Activated T-helper 17 cell treated with anti-CD3 and anti-CD28 coated beads, Interleukin-2, amount 50 U/mL, for 72 hours (primary cell): ENCODE measurements around the gene RAB30. TPM values are rescaled to one million over a fixed set of nuclear protein-coding genes. Genes with fewer than 3 reads are reported as not detected.
A peak's percentile ranks its signal among the peaks of the same experiment; 100 is the strongest.
"Not testable (repeated sequence)": the region's sequence is repeated elsewhere in the genome, so short reads cannot be mapped to it uniquely, and the experiment has no call there.

Experiments
- ATAC-seq: fragments of 150-1000 bp; cut with Tn5 transposase; replicated peaks from 2 replicates; pipeline ENCODE4 v1.10.0; 2021; ENCODE audit warnings: mild to moderate bottlenecking, moderate library complexity
- H3K27ac Mint-ChIP-seq: one replicate; pipeline ENCODE4 v1.8.0; 2022; ENCODE audit warnings: mixed read lengths
- H3K27me3 Mint-ChIP-seq: one replicate; pipeline ENCODE4 v1.8.0; 2022; ENCODE audit warnings: mixed read lengths
- H3K36me3 Mint-ChIP-seq: one replicate; pipeline ENCODE4 v1.8.0; 2022; ENCODE audit warnings: low read depth, mild to moderate bottlenecking, mixed read lengths
- H3K4me1 Mint-ChIP-seq: one replicate; pipeline ENCODE4 v1.8.0; 2022; ENCODE audit warnings: mixed read lengths
- H3K4me3 Mint-ChIP-seq: one replicate; pipeline ENCODE4 v1.8.0; 2022; ENCODE audit warnings: mild to moderate bottlenecking, mixed read lengths
- H3K9me3 Mint-ChIP-seq: one replicate; pipeline ENCODE4 v1.8.0; 2022; ENCODE audit warnings: mixed read lengths
- total RNA-seq, 2 donors: library from RNA; stranded (reverse); gene quantifications; one replicate each; pipeline ENCODE4 v1.2.3, GENCODE V29; 2022

The RAB30 gene
- total RNA-seq, 2 donors from 2014 or later: 7.0 to 8.7 TPM

- peak overlapping the region; percentile 74 for H3K27ac Mint-ChIP-seq
- no peaks in the 10 kb centered on the region for H3K9me3 Mint-ChIP-seq
- ATAC-seq: peak; percentile 87
- peaks cover 28% of the 10 kb centered on the region for H3K36me3 Mint-ChIP-seq
- H3K27me3 Mint-ChIP-seq: no peaks in the 10 kb centered on the region
- H3K4me3 Mint-ChIP-seq: no peak overlapping the region
- peaks cover 21% of the 10 kb centered on the region for H3K4me1 Mint-ChIP-seq
Measured at GRCh38 chr11:82980292-82980691, 91.4 kb downstream of the RAB30 start.

DNA sequence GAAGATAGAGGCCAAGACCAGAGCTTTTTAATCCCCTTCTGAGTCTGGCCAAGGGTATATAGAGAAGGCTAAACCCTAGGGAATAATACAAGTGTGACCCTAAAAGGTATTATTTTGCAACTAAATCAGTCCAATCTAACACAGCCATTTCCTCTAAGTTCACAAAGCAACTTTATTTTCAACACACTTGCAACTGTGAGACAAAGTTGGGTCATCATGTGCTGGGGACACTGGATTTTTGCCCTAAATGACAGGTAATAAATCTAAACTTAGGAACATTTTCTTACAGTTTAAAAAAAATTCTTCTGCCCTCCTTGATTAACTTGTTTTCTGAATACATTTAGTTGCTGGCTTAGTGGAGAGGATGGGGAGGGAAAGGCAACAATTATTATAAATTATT is 91.9 kb downstream of the RAB30 start:
- no peak overlapping the region for H3K27ac Mint-ChIP-seq
- peaks cover 21% of the 10 kb centered on the region for H3K4me1 Mint-ChIP-seq
- no peaks in the 10 kb centered on the region for H3K9me3 Mint-ChIP-seq
- peaks cover 26% of the 10 kb centered on the region for H3K36me3 Mint-ChIP-seq
- no peak for ATAC-seq
- no peak overlapping the region for H3K4me3 Mint-ChIP-seq
- H3K27me3 Mint-ChIP-seq: no peaks in the 10 kb centered on the region

- Mint-ChIP-seq H3K27me3 (no peaks in the 10 kb centered on the region), H3K36me3 (peaks cover 21% of the 10 kb centered on the region), H3K9me3 (no peaks in the 10 kb centered on the region), H3K4me3 (peak overlapping the region; percentile 62), H3K27ac (peak overlapping the region; percentile 85), H3K4me1 (peaks cover 21% of the 10 kb centered on the region)
- ATAC-seq: peak; percentile 79
Measured at GRCh38 chr11:82978422-82979099, 93.1 kb downstream of the RAB30 start.

- Mint-ChIP-seq H3K9me3 (no peaks in the 10 kb centered on the region), H3K4me1 (peaks cover 27% of the 10 kb centered on the region), H3K4me3 (no peak overlapping the region), H3K36me3 (peaks cover 15% of the 10 kb centered on the region), H3K27ac (no peak overlapping the region), H3K27me3 (no peaks in the 10 kb centered on the region)
- ATAC-seq: no peak
Measured at GRCh38 chr11:82976786-82977185, 94.9 kb downstream of the RAB30 start.

DNA sequence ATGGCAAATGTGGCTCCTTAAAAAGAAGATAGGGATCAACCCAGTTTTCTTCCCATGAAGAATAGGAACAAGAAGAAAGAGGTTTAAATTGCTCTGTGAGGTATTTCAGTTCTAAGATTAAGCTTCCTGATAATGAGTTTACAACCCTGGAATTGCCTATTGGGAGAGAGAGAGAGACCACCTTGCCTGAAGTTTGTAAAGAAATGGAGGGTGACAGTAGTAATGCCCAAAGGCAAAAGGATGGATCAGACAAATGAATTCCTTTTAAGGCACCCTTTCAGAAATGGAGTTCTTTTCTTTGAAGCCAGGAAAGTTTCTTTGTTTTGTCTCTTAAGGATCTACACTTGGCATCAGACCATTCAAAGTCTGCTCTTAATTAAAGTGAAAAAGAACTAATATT is 95.8 kb downstream of the RAB30 start:
- H3K9me3 Mint-ChIP-seq: no peaks in the 10 kb centered on the region
- peaks cover 6% of the 10 kb centered on the region for H3K36me3 Mint-ChIP-seq
- H3K27ac Mint-ChIP-seq: no peak overlapping the region
- peaks cover 30% of the 10 kb centered on the region for H3K4me1 Mint-ChIP-seq
- ATAC-seq: no peak
- no peaks in the 10 kb centered on the region for H3K27me3 Mint-ChIP-seq
- no peak overlapping the region for H3K4me3 Mint-ChIP-seq

DNA sequence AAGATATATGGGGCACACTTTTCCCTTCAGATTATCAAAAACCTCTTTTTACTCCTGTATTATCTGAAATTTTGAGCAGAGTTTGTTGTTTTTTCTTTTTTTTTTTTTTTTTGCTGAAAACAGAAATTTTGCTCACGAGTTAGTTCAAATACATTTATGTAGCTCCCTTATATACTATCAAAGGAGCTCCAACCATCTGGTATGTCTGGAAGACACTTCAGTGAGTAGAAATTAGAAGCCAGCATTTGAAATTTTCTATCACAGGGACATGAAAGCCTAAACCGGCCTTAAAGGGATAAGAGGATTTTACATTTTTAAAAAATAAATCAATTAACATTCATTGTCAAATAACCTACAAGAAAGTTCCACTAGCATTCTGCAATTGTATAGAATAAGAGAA is 96.8 kb downstream of the RAB30 start:
- ATAC-seq: no peak
- Mint-ChIP-seq H3K4me1 (peaks cover 25% of the 10 kb centered on the region), H3K27me3 (no peaks in the 10 kb centered on the region), H3K36me3 (no peaks in the 10 kb centered on the region), H3K9me3 (no peaks in the 10 kb centered on the region), H3K27ac (no peak overlapping the region), H3K4me3 (no peak overlapping the region)

DNA sequence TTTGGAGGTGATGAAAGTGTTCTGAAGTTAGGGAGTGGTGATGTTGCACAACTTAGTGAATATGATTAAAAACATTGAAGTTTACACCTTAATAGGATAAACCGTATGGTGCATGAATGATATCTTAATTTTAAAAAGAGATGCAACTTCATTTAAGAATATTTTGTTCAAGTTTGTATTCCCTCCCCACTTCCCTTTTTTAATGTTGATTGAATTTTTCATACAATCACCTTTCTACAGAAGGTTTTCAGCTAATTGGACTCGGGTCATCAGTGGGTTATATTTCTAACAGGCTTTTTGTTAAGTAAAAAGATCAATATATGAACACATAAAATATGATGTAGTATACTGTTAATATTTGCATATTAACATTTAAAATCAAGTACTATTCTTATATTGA is 97.6 kb downstream of the RAB30 start:
- peaks cover 20% of the 10 kb centered on the region for H3K4me1 Mint-ChIP-seq
- no peaks in the 10 kb centered on the region for H3K27me3 Mint-ChIP-seq
- no peaks in the 10 kb centered on the region for H3K36me3 Mint-ChIP-seq
- H3K27ac Mint-ChIP-seq: no peak overlapping the region
- H3K9me3 Mint-ChIP-seq: no peaks in the 10 kb centered on the region
- no peak for ATAC-seq
- H3K4me3 Mint-ChIP-seq: no peak overlapping the region

DNA sequence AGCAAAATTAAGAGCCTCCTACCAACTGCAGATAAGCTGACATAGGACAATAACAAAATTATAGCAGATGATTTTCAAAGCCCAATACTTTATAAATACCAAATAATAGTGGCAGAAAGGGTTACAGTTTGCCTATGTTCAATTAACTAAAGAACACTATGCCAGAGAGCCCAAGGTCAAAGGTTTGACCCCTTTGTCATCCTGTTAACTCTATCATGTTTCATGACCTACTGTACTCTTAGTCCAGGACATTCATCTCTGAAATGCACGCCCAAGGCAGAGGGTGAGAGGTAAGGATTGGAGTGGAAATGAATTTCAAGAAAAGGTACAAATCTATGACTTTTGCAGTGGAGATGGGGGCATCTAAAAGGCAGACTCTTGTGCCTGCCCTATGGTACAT is 99.6 kb downstream of the RAB30 start:
- no peaks in the 10 kb centered on the region for H3K36me3 Mint-ChIP-seq
- no peaks in the 10 kb centered on the region for H3K27me3 Mint-ChIP-seq
- ATAC-seq: no peak
- H3K27ac Mint-ChIP-seq: peak overlapping the region; percentile 61
- peaks cover 15% of the 10 kb centered on the region for H3K4me1 Mint-ChIP-seq
- H3K9me3 Mint-ChIP-seq: no peaks in the 10 kb centered on the region
- peak overlapping the region; percentile 69 for H3K4me3 Mint-ChIP-seq

- H3K9me3 Mint-ChIP-seq, H3K36me3 Mint-ChIP-seq, H3K27me3 Mint-ChIP-seq: not testable (repeated sequence)
- H3K27ac Mint-ChIP-seq: peak overlapping the region; percentile 61
- peak; percentile 72 for ATAC-seq
- peak overlapping the region; percentile 69 for H3K4me3 Mint-ChIP-seq
- peaks cover 15% of the 10 kb centered on the region for H3K4me1 Mint-ChIP-seq
Measured at GRCh38 chr11:82971519-82971946, 100.2 kb downstream of the RAB30 start.

- H3K4me1 Mint-ChIP-seq: peaks cover 17% of the 10 kb centered on the region
- not testable (repeated sequence) for H3K9me3 Mint-ChIP-seq, H3K27me3 Mint-ChIP-seq, H3K27ac Mint-ChIP-seq, H3K36me3 Mint-ChIP-seq, ATAC-seq, H3K4me3 Mint-ChIP-seq
Measured at GRCh38 chr11:82970507-82971083, 101.1 kb downstream of the RAB30 start.

DNA sequence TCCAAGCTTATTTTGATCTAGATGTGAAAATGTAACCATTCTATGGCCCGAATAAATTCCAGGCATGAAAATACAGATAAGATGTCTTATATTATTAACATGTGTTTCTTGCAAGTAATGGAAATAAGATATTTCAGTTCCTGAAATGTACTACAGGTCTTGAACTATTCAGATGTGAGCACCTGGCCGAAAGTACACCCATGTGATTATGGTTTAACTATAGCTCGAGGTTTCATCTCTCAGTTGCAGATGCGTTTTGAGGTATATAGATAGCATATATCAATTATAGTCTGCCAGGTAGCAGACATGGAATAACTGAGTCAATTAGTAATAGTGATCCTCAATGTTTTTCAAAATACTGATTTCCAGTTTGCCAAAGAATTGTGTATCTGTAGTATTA is 101.9 kb downstream of the RAB30 start:
- Mint-ChIP-seq H3K27ac (no peak overlapping the region), H3K27me3 (no peaks in the 10 kb centered on the region), H3K4me3 (no peak overlapping the region), H3K36me3 (no peaks in the 10 kb centered on the region), H3K9me3 (no peaks in the 10 kb centered on the region), H3K4me1 (peaks cover 23% of the 10 kb centered on the region)
- ATAC-seq: no peak

- H3K9me3 Mint-ChIP-seq: no peaks in the 10 kb centered on the region
- no peak overlapping the region for H3K4me3 Mint-ChIP-seq
- no peak overlapping the region for H3K27ac Mint-ChIP-seq
- no peak for ATAC-seq
- H3K27me3 Mint-ChIP-seq: no peaks in the 10 kb centered on the region
- H3K4me1 Mint-ChIP-seq: peaks cover 22% of the 10 kb centered on the region
- no peaks in the 10 kb centered on the region for H3K36me3 Mint-ChIP-seq
Measured at GRCh38 chr11:82967381-82967780, 104.3 kb downstream of the RAB30 start.

DNA sequence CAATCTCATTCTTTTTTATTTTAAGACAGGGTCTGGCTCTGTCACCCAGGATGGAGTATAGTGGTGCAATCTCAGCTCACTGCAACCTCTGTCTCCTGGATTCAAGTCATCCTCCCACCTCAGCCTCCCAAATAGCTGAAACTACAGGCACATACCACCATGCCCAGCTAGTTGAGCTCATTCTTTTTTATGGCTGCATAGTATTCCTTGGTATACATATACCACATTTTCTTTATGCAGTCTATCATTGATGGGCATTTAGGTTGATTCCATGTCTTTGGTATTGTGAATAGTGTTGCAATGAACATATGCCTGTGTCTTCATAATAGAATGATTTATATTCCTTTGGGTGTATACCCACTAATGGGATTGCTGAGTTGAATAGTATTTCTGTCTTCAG is 109.7 kb downstream of the RAB30 start:
- H3K27ac Mint-ChIP-seq, ATAC-seq, H3K4me3 Mint-ChIP-seq, H3K27me3 Mint-ChIP-seq, H3K9me3 Mint-ChIP-seq, H3K36me3 Mint-ChIP-seq: not testable (repeated sequence)
- H3K4me1 Mint-ChIP-seq: peaks cover 29% of the 10 kb centered on the region

DNA sequence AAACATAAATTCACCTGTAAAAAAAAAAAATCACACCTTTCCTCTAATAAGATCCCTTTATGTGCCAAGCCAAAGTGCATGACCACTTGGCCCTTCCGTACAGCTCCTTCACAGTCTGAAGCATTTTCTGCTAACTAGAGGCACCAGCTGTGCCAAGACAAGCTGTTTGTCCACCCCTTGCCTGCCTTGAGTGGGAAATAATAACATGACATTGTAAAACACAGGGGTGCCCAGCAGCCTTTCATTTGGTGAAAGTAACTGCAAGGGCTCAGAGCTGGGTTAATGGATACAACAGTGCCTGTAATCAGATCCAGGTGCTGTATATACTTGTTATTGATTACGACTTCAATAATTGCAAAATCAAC is 110.9 kb downstream of the RAB30 start:
- H3K36me3 Mint-ChIP-seq: no peaks in the 10 kb centered on the region
- H3K27me3 Mint-ChIP-seq: no peaks in the 10 kb centered on the region
- peaks cover 5% of the 10 kb centered on the region for H3K9me3 Mint-ChIP-seq
- H3K4me3 Mint-ChIP-seq: peak overlapping the region; percentile 51
- H3K4me1 Mint-ChIP-seq: peaks cover 31% of the 10 kb centered on the region
- peak overlapping the region; percentile 50 for H3K27ac Mint-ChIP-seq
- ATAC-seq: peak; percentile 5

DNA sequence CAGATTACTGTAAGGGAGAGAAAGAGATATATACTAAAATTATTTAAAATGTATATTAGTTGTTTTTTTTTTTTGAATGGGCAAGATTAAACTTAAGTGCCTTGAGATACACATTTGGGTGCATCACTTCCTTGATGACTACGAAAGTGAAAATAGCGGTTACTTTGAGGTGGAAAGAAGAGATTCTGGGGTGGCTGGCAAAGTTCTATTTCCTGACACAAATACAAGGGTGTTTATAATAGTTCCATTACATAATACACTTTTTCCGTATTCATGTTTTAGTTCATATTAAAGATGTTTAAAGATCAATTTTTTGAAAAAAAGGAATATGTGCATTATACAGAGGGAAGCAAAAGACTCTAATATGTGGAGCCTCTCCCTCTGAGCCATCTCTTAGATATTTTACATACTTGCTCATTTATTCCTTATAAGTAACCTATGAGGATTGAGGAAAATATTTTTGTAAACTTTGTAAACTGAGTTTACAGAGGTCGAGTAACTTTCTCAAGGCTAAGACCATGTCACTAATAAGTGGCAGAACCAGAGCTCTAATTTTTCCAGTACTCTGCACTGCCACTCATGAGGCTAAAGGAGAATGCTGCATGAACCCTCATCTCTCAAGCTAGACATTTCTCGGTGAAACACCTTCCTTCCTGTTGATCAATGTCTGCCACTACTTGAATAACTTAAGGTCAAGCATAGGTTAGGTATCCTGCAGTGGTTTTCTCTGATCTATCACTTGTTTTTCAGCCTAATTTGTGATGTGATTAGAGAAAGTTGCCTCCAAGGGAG is 111.5 kb downstream of the RAB30 start:
- H3K4me1 Mint-ChIP-seq: peaks cover 29% of the 10 kb centered on the region
- peak; percentile 94 for ATAC-seq

More for the DNA sequence above, 111.5 kb downstream of the RAB30 start:
- peaks cover 5% of the 10 kb centered on the region for H3K9me3 Mint-ChIP-seq
- no peaks in the 10 kb centered on the region for H3K36me3 Mint-ChIP-seq
- peak overlapping the region; percentile 51 for H3K4me3 Mint-ChIP-seq
- H3K27me3 Mint-ChIP-seq: no peaks in the 10 kb centered on the region
- H3K27ac Mint-ChIP-seq: peak overlapping the region; percentile 50
